HL-60 (cell line): Measurements from ENCODE around the gene CNTNAP5.

Experiments used
- SPI1 ChIP-seq: IDR thresholded peaks from 2 replicates; pipeline ENCODE4 v1.6.1; 2012; ENCODE audit warnings: low read depth, mild to moderate bottlenecking, borderline replicate concordance
- TF ChIP-seq, protein P1 (sequence below): IDR thresholded peaks from one replicate; pipeline ENCODE4 v1.5.1; 2011; ENCODE audit warnings: low read length, control low read depth, inconsistent platforms; ENCODE audit not compliant: insufficient read depth

DNA sequence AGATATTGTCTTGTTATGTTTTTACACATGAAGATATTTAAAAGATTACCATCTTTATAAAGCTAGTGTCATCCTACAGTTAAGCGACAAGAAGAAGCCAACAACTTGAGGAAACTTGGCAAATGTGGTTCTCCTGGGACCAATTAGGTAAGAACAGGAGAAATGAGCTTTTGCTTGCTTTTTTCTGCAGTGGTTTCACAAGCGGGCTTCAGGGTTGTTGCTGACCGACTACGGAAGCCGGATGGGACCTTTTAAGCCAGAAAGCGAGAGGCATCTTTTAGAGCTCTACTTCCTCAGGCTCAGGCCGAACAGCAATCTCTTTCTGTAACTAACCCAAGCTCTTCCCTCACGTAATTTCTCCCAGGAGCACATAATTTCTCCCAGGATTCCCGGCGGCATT lies 256.5 kb downstream of the CNTNAP5 start:
- TF ChIP-seq SPI1 = no peak
- TF ChIP-seq, protein P1, sequence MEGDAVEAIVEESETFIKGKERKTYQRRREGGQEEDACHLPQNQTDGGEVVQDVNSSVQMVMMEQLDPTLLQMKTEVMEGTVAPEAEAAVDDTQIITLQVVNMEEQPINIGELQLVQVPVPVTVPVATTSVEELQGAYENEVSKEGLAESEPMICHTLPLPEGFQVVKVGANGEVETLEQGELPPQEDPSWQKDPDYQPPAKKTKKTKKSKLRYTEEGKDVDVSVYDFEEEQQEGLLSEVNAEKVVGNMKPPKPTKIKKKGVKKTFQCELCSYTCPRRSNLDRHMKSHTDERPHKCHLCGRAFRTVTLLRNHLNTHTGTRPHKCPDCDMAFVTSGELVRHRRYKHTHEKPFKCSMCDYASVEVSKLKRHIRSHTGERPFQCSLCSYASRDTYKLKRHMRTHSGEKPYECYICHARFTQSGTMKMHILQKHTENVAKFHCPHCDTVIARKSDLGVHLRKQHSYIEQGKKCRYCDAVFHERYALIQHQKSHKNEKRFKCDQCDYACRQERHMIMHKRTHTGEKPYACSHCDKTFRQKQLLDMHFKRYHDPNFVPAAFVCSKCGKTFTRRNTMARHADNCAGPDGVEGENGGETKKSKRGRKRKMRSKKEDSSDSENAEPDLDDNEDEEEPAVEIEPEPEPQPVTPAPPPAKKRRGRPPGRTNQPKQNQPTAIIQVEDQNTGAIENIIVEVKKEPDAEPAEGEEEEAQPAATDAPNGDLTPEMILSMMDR = no peak
